T-helper 1 cell treated with Interleukin-12 subunit alpha and Interleukin-12 subunit beta and Interleukin-4 antibody, amounts not matched to agents 30 μg/mL and 1 μg/mL, for 36 hours (primary cell): ENCODE measurements around the gene MST1R.

Source experiments
- H3K27ac Mint-ChIP-seq: one replicate; pipeline ENCODE4 v1.8.0; 2021; ENCODE audit warnings: mild to moderate bottlenecking, mixed read lengths
- H3K27me3 Mint-ChIP-seq: one replicate; pipeline ENCODE4 v1.8.0; 2021; ENCODE audit warnings: low read depth, mixed read lengths
- H3K36me3 Mint-ChIP-seq: one replicate; pipeline ENCODE4 v1.8.0; 2021; ENCODE audit warnings: low read depth, mixed read lengths
- H3K4me1 Mint-ChIP-seq: one replicate; pipeline ENCODE4 v1.8.0; 2021; ENCODE audit warnings: low read depth, mixed read lengths
- H3K4me3 Mint-ChIP-seq: one replicate; pipeline ENCODE4 v1.8.0; 2021; ENCODE audit warnings: mild to moderate bottlenecking, moderate library complexity, mixed read lengths
- H3K9me3 Mint-ChIP-seq: one replicate; pipeline ENCODE4 v1.8.0; 2021; ENCODE audit warnings: mixed read lengths

The MST1R gene

GRCh38 chr3:49901366-49902339, 2.0 kb downstream of the MST1R start:
- Mint-ChIP-seq H3K36me3 (peaks cover 4% of the 10 kb centered on the region), H3K4me3 (no peak overlapping the region), H3K9me3 (no peaks in the 10 kb centered on the region), H3K4me1 (peaks cover 21% of the 10 kb centered on the region), H3K27me3 (no peaks in the 10 kb centered on the region), H3K27ac (no peak overlapping the region)

- Mint-ChIP-seq H3K4me3 (no peak overlapping the region), H3K9me3 (no peaks in the 10 kb centered on the region), H3K27me3 (no peaks in the 10 kb centered on the region), H3K36me3 (peaks cover 2% of the 10 kb centered on the region), H3K27ac (no peak overlapping the region), H3K4me1 (peaks cover 11% of the 10 kb centered on the region)
These were observed 3.1 kb downstream of the MST1R start for GRCh38 chr3:49900491-49901153.

DNA sequence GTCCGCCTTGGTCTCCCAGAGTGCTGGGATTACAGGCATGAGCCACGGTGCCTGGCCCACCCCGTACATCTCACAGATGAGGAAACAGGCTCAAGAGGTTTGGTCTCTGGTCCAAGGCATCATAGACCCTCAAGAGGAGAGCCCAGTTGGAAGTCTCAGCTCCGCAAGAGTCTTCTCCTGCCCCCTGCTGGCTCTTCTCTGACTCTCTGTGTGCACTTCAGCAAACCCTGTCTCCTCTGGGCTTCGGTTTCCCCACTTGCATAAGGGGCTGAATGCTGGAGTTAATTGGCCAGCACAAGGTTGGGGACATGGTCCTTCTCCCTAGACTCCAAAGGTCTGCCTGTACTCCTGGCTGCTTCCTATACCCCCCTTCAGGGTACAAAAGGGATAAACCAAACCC, 3.9 kb downstream of the MST1R start:
- no peak overlapping the region for H3K27ac Mint-ChIP-seq
- H3K36me3 Mint-ChIP-seq, result peaks cover 2% of the 10 kb centered on the region
- H3K9me3 Mint-ChIP-seq, result no peaks in the 10 kb centered on the region
- no peaks in the 10 kb centered on the region for H3K27me3 Mint-ChIP-seq
- no peak overlapping the region for H3K4me3 Mint-ChIP-seq
- peaks cover 10% of the 10 kb centered on the region for H3K4me1 Mint-ChIP-seq

DNA sequence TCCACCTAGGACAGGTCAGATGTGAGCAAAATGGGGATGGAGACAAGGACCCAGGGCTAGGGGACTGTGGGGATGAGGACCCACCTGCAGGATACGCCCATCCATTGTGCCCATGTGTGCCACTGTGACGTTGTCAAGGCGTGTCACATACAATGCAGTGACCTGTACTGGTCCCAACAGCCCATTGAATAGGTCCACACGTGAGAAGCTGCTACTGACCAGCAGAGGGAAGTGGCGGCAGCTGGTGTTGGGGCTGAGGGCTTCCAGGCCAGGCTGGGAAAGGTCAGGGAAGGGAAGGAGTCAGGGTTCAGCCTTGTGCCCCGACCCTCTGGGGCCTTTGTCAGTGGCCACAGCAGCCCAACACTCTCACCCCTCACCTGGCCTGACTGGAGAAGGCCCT, 4.7 kb downstream of the MST1R start:
- Mint-ChIP-seq H3K27ac (no peak overlapping the region), H3K4me1 (peaks cover 5% of the 10 kb centered on the region), H3K4me3 (no peak overlapping the region), H3K36me3 (peaks cover 1% of the 10 kb centered on the region), H3K9me3 (no peaks in the 10 kb centered on the region), H3K27me3 (no peaks in the 10 kb centered on the region)

DNA sequence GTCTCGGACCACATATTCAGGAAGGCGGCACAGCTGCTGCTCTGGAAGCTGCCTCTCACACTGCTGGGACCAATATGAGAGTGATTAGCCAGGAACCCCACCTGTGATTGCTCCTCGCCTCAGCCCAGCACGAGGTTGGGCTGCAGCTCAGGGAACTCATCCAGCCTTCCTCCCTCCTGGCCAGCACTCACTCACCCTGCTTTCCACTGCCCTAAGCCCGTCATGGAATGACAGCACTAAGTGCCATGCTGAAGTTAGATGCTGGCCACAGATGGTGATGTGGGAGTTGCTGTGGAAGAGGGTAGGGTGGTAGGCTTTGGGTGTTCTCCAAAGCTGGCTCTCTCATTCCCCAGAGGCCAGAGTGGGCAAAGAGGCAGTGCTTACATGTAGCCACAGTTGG, 7.3 kb downstream of the MST1R start:
- Mint-ChIP-seq H3K9me3 (no peaks in the 10 kb centered on the region), H3K4me3 (no peak overlapping the region), H3K4me1 (peaks cover 2% of the 10 kb centered on the region), H3K27ac (no peak overlapping the region), H3K27me3 (no peaks in the 10 kb centered on the region), H3K36me3 (no peaks in the 10 kb centered on the region)

DNA sequence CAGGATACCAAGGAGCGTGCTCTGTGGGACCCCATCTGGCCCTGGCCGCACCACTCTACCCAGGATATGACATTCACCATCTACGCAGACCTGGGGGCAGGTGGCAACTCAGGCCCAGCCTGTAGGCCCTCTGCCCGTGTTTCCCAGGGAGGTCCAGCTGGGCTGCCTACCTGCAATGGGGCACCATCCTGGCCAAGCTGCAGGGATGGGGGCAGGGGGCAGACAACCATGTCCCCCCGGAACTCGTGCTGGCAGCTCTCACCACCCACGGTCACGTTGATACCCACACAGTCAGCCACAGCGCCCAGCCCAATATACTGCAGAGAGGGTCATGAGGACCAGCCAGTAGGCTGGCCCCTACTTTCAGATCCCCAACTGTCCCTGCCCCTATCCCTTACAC, 7.9 kb downstream of the MST1R start:
- Mint-ChIP-seq H3K27me3 (no peaks in the 10 kb centered on the region), H3K4me3 (no peak overlapping the region), H3K9me3 (no peaks in the 10 kb centered on the region), H3K4me1 (no peaks in the 10 kb centered on the region), H3K27ac (no peak overlapping the region), H3K36me3 (no peaks in the 10 kb centered on the region)

DNA sequence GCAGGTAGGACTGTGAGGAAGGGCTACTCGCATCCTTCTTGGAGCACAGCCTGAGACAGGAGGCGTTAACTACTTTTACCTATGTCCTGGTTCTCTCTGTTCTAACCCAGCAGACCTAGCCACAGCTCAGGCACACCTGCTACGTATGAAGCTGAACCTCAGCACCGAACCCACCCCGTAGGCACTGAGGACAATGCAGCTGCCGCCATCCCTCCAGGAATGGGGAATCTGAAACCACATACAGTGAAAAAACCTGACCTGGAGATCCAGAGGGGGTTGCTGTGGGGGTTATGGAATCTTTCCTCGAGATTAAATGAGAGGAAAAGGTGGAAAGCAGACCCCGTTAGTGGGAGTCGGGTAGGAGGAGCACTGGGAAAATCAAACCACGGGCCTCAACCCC, 14.4 kb downstream of the MST1R start:
- no peaks in the 10 kb centered on the region for H3K4me1 Mint-ChIP-seq
- H3K27me3 Mint-ChIP-seq, result no peaks in the 10 kb centered on the region
- no peaks in the 10 kb centered on the region for H3K36me3 Mint-ChIP-seq
- no peak overlapping the region for H3K27ac Mint-ChIP-seq
- no peak overlapping the region for H3K4me3 Mint-ChIP-seq
- no peaks in the 10 kb centered on the region for H3K9me3 Mint-ChIP-seq

DNA sequence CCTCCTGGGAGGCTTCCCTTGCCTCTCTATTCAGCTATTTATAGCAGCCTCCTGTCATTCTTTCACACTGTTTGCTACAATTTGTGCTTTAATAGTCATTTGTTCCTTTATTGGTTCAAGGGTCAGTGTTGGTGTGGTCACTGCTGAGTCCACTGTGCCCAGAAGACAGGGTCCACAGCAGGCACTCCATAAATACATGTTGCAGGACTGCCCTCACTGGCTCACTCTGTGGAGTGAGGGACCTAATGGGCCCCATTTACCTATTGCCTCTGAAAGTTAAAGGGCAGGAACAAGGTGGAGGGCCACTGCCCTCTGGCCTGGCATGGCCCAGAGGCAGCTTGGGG, 16.8 kb downstream of the MST1R start:
- Mint-ChIP-seq H3K9me3 (no peaks in the 10 kb centered on the region), H3K27me3 (no peaks in the 10 kb centered on the region), H3K4me1 (no peaks in the 10 kb centered on the region), H3K36me3 (no peaks in the 10 kb centered on the region), H3K27ac (no peak overlapping the region), H3K4me3 (no peak overlapping the region)

DNA sequence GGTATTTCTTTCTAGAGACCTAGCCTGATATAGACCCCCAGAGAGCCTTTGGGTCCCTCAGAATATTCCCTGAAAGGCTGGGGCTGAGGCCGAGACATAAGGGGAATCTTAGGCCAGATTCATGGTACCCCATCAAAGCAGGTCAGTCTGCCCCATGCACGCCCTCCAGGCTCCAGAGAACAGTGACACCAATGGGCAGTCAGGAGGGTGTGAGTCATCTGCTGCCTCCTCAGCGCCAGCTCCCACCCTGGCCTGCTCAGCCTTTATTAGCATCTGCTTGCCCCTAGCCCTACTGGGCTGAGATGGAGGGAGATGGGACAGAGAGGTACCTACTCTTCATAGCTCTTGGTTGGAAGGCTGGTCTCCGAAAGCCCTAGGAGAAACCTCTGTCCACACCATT, 19.7 kb downstream of the MST1R start:
- H3K4me3 Mint-ChIP-seq, result no peak overlapping the region
- H3K36me3 Mint-ChIP-seq, result no peaks in the 10 kb centered on the region
- H3K27me3 Mint-ChIP-seq, result no peaks in the 10 kb centered on the region
- no peaks in the 10 kb centered on the region for H3K4me1 Mint-ChIP-seq
- no peak overlapping the region for H3K27ac Mint-ChIP-seq
- no peaks in the 10 kb centered on the region for H3K9me3 Mint-ChIP-seq

DNA sequence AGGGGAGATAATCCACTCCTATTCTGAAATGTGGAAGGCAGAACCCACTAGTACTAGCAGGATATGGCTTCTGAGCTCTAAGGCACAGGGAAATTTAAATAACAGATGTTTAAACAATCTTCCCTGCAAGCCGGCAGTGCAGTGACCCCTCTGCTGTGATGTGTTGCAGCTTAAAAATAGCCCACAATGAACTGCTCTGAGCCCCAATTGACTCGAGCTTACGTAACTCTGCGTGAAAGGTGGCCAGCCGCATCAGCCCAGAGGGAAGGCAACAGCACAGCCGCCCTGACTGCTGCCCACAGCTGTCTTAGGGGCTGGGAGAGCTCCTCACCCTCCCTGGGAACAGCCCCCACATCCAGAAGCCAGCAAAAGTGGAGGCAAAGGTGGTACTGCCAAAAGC, 21.5 kb downstream of the MST1R start:
- Mint-ChIP-seq H3K36me3 (no peaks in the 10 kb centered on the region), H3K27ac (no peak overlapping the region)

DNA sequence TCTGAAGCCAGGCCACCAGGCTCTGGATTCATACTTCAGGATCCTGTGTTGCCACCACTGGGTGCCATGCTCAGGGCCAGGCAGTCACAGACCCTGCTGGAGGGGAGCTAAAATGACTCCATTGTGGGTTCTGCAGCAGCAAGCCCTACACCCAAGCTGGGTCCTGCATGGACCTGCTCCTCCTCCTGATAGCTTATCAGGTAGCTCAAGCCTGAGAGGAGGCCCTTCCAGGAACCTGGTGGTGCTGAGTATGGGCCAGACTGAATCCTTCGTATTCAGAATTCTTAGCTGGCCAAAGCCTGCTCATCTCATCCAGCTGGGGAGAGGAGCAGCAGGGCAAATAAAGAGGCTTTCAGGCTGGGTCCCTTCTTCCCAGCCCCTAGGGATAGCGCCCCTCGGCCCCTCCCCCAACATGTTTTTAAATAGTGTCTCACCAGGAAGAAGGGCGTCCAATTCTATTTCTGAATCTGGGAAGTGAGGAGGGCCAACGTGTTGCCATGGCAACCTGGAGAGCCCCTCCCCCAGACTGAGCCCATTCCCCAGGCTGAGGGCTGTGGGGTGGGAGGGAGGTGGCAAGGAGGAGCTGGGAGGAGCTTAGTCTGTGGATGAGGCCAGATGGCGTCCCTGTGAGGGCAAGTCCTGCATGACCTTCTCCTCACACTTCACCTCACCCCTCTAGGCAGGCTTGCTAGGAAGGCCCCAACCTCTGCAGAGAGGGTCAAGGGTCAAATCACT, 22.9 kb downstream of the MST1R start:
- H3K4me1 Mint-ChIP-seq, result no peaks in the 10 kb centered on the region
- H3K4me3 Mint-ChIP-seq, result no peak overlapping the region
- no peaks in the 10 kb centered on the region for H3K27me3 Mint-ChIP-seq
- H3K36me3 Mint-ChIP-seq, result no peaks in the 10 kb centered on the region
- H3K27ac Mint-ChIP-seq, result no peak overlapping the region
- no peaks in the 10 kb centered on the region for H3K9me3 Mint-ChIP-seq

More for the DNA sequence above, 21.5 kb downstream of the MST1R start:
- Mint-ChIP-seq H3K4me3 (no peak overlapping the region), H3K9me3 (no peaks in the 10 kb centered on the region), H3K27me3 (no peaks in the 10 kb centered on the region), H3K4me1 (no peaks in the 10 kb centered on the region)

GRCh38 chr3:49879721-49880120, 24.0 kb downstream of the MST1R start:
- no peak overlapping the region for H3K4me3 Mint-ChIP-seq
- no peaks in the 10 kb centered on the region for H3K4me1 Mint-ChIP-seq
- no peaks in the 10 kb centered on the region for H3K27me3 Mint-ChIP-seq
- no peaks in the 10 kb centered on the region for H3K9me3 Mint-ChIP-seq
- H3K36me3 Mint-ChIP-seq, result no peaks in the 10 kb centered on the region
- H3K27ac Mint-ChIP-seq, result no peak overlapping the region

DNA sequence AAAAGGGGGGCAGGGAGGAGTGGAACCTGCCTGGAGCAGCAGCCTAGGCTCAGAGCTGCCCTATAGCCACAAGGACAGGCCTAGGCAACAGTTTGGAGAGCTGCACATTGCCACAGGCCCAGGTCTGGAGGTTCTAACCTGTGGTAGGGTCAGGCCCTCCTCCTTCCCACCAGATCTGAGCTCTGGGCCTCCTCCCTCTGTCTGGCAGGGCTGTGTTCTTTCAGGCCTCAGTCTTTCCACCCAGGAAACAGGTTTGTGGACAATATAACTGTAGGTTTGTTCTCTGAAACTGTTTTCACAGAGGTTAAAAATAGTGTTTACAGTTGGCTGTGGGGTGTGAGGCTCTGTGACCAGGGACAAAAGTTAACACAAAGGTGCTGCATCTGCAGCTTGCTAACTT, 25.0 kb downstream of the MST1R start:
- no peak overlapping the region for H3K4me3 Mint-ChIP-seq
- no peaks in the 10 kb centered on the region for H3K27me3 Mint-ChIP-seq
- no peaks in the 10 kb centered on the region for H3K36me3 Mint-ChIP-seq
- no peak overlapping the region for H3K27ac Mint-ChIP-seq
- H3K4me1 Mint-ChIP-seq, result no peaks in the 10 kb centered on the region
- H3K9me3 Mint-ChIP-seq, result no peaks in the 10 kb centered on the region

DNA sequence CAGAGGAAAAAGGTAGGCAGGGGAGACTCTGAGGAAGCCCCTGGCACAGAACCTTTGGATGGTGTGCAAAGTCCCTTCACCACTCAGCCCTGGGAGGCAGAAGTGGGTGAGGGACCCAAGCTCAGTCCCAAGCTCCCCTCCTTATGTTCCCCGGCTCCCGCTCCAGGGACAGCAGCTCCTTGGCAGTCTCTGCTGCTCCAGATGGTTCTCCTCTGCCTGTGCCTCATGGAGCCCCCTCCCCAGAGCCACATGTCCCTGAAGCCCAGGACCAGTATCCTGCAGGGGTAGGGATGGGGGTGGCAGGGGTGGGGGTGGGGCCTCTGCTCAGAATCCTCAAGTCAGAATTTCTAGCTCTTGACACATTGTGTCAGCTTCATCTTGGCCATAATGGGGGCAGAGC, 26.0 kb downstream of the MST1R start:
- Mint-ChIP-seq H3K4me3 (no peak overlapping the region), H3K4me1 (no peaks in the 10 kb centered on the region), H3K9me3 (no peaks in the 10 kb centered on the region), H3K27ac (no peak overlapping the region), H3K36me3 (no peaks in the 10 kb centered on the region), H3K27me3 (no peaks in the 10 kb centered on the region)

DNA sequence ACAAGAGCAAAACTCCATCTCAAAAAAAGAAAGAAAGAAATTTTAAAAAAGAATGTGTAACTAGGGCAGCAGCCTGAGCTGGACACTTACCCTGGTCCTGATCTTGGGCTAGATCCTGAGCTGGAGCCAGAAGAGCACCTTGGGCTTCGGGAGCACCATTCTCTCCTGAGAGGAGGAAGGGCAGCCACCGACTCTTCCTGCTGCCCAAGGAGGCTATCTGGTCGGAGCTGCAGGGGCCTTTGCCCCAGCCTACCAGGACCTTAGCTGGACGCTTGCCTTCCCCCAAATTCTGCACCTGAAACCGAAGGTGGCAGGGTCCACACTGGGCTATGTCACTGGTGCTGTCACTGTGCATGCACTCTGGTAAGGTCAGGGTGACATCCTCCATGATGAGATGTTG, 27.1 kb downstream of the MST1R start:
- no peaks in the 10 kb centered on the region for H3K4me1 Mint-ChIP-seq
- H3K9me3 Mint-ChIP-seq, result no peaks in the 10 kb centered on the region
- H3K27me3 Mint-ChIP-seq, result peaks cover 6% of the 10 kb centered on the region
- no peaks in the 10 kb centered on the region for H3K36me3 Mint-ChIP-seq
- H3K4me3 Mint-ChIP-seq, result no peak overlapping the region
- no peak overlapping the region for H3K27ac Mint-ChIP-seq
